Mammary epithelial cell (primary cell): ENCODE data around the gene MIER3.

ENCODE experiments used
- EZH2 ChIP-seq: IDR thresholded peaks from 2 replicates; pipeline ENCODE4 v1.6.1; 2012; ENCODE audit warnings: low read length, inconsistent platforms, borderline replicate concordance
- TF ChIP-seq, protein P1 (sequence below), 2 donors: IDR thresholded peaks in 1 of 2; conservative IDR thresholded peaks in 1 of 2; 2 replicates each; pipeline ENCODE4 v1.5.1; 2011 to 2012; ENCODE audit warnings: inconsistent platforms in 2 of 2, low read length in 2 of 2, mild to moderate bottlenecking in 2 of 2, control low read depth in 1 of 2, low read depth in 1 of 2; ENCODE audit not compliant: insufficient read depth in 1 of 2; ENCODE audit errors: extremely low read depth in 1 of 2

DNA sequence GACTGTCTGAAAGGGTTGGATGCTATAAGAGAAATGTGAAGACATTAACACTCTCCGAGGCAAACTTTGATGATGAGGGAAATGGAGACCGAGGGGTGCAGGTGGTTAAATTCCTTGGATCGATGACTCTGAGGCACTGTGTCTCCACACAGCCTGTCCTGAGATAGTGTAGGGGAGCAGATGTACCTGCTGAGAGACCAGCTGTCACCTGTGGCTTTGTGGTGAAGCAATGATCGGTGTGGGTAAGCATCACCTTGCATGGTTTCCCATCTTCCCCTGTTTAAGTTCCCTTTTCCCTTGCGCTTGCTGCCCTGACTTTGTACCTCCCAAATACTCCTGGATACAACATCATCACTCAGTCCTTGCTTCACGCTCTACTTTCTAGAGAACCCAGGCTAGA lies 9.8 kb upstream of the MIER3 start:
- TF ChIP-seq, protein P1, sequence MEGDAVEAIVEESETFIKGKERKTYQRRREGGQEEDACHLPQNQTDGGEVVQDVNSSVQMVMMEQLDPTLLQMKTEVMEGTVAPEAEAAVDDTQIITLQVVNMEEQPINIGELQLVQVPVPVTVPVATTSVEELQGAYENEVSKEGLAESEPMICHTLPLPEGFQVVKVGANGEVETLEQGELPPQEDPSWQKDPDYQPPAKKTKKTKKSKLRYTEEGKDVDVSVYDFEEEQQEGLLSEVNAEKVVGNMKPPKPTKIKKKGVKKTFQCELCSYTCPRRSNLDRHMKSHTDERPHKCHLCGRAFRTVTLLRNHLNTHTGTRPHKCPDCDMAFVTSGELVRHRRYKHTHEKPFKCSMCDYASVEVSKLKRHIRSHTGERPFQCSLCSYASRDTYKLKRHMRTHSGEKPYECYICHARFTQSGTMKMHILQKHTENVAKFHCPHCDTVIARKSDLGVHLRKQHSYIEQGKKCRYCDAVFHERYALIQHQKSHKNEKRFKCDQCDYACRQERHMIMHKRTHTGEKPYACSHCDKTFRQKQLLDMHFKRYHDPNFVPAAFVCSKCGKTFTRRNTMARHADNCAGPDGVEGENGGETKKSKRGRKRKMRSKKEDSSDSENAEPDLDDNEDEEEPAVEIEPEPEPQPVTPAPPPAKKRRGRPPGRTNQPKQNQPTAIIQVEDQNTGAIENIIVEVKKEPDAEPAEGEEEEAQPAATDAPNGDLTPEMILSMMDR (conservative IDR thresholded peaks at IDR 0.05 in 1 of 2, IDR thresholded peaks at IDR 0.05 in 1 of 2; ENCODE audit: extremely low read depth in 1 of 2, insufficient read depth in 1 of 2, low read depth in 1 of 2, low read length in 2 of 2) = no peak
- no peak for TF ChIP-seq EZH2
